ENCODE results near the gene TBC1D2.

Gene TBC1D2

GRCh38 chr9:98254228-98255060 lies 1.0 kb downstream of the TBC1D2 start:
- H3K4me1 ChIP-seq (ENCODE audit: insufficient read depth, low read length) = peaks cover 5% of the 10 kb centered on the region; the same call in 1 of the 2 replicates
- H3K27me3 ChIP-seq (ENCODE audit: insufficient read depth, low read length) = peaks cover 11% of the 10 kb centered on the region; the same call in 1 of the 2 replicates
- H3K27ac ChIP-seq (ENCODE audit: low read length) = no peak overlapping the region
- H3K4me3 ChIP-seq (ENCODE audit: low read length) = peak overlapping the region; percentile 83
- no peaks in the 10 kb centered on the region for H3K36me3 ChIP-seq (ENCODE audit: insufficient read depth, low read depth, low read length)
- peak overlapping the region; percentile 73; the same call in 1 of the 2 replicates for H3K9ac ChIP-seq (ENCODE audit: low read depth, low read length)
- no peaks in the 10 kb centered on the region for H3K9me3 ChIP-seq (ENCODE audit: insufficient read depth, low read depth, low read length)

GRCh38 chr9:98253565-98253964 lies 1.9 kb downstream of the TBC1D2 start:
- no peaks in the 10 kb centered on the region for H3K9me3 ChIP-seq (ENCODE audit: insufficient read depth, low read depth, low read length)
- H3K9ac ChIP-seq (ENCODE audit: low read depth, low read length) = no peak overlapping the region
- peaks cover 11% of the 10 kb centered on the region; the same call in 1 of the 2 replicates for H3K27me3 ChIP-seq (ENCODE audit: insufficient read depth, low read length)
- no peak overlapping the region for H3K27ac ChIP-seq (ENCODE audit: low read length)
- no peak overlapping the region for H3K4me3 ChIP-seq (ENCODE audit: low read length)
- peaks cover 5% of the 10 kb centered on the region; the same call in 1 of the 2 replicates for H3K4me1 ChIP-seq (ENCODE audit: insufficient read depth, low read length)
- H3K36me3 ChIP-seq (ENCODE audit: insufficient read depth, low read depth, low read length) = no peaks in the 10 kb centered on the region

GRCh38 chr9:98251551-98251950 lies 3.9 kb downstream of the TBC1D2 start:
- Histone ChIP-seq H3K4me1 (ENCODE audit: insufficient read depth, low read length) (peaks cover 1% of the 10 kb centered on the region; the same call in 1 of the 2 replicates), H3K27ac (ENCODE audit: low read length) (no peak overlapping the region), H3K4me3 (ENCODE audit: low read length) (no peak overlapping the region), H3K9me3 (ENCODE audit: insufficient read depth, low read depth, low read length) (no peaks in the 10 kb centered on the region), H3K27me3 (ENCODE audit: insufficient read depth, low read length) (peaks cover 11% of the 10 kb centered on the region; the same call in 1 of the 2 replicates), H3K9ac (ENCODE audit: low read depth, low read length) (no peak overlapping the region), H3K36me3 (ENCODE audit: insufficient read depth, low read depth, low read length) (no peaks in the 10 kb centered on the region)

- peaks cover 7% of the 10 kb centered on the region; the same call in 1 of the 2 replicates for H3K27me3 ChIP-seq (ENCODE audit: insufficient read depth, low read length)
- no peak overlapping the region for H3K4me3 ChIP-seq (ENCODE audit: low read length)
- H3K4me1 ChIP-seq (ENCODE audit: insufficient read depth, low read length) = no peaks in the 10 kb centered on the region
- no peak overlapping the region for H3K27ac ChIP-seq (ENCODE audit: low read length)
- H3K9ac ChIP-seq (ENCODE audit: low read depth, low read length) = no peak overlapping the region
- H3K36me3 ChIP-seq (ENCODE audit: insufficient read depth, low read depth, low read length) = no peaks in the 10 kb centered on the region
- no peaks in the 10 kb centered on the region for H3K9me3 ChIP-seq (ENCODE audit: insufficient read depth, low read depth, low read length)
Measured at GRCh38 chr9:98249771-98250170, 5.7 kb downstream of the TBC1D2 start.

GRCh38 chr9:98248737-98249474 lies 6.5 kb downstream of the TBC1D2 start:
- no peak overlapping the region for H3K9ac ChIP-seq (ENCODE audit: low read depth, low read length)
- H3K27ac ChIP-seq (ENCODE audit: low read length) = no peak overlapping the region
- no peak overlapping the region for H3K4me3 ChIP-seq (ENCODE audit: low read length)
- peaks cover 4% of the 10 kb centered on the region for H3K4me1 ChIP-seq (ENCODE audit: insufficient read depth, low read length)
- H3K9me3 ChIP-seq (ENCODE audit: insufficient read depth, low read depth, low read length) = no peaks in the 10 kb centered on the region
- no peaks in the 10 kb centered on the region for H3K27me3 ChIP-seq (ENCODE audit: insufficient read depth, low read length)
- no peaks in the 10 kb centered on the region for H3K36me3 ChIP-seq (ENCODE audit: insufficient read depth, low read depth, low read length)

GRCh38 chr9:98247831-98248657 lies 7.4 kb downstream of the TBC1D2 start:
- Histone ChIP-seq H3K4me3 (ENCODE audit: low read length) (no peak overlapping the region), H3K27me3 (ENCODE audit: insufficient read depth, low read length) (no peaks in the 10 kb centered on the region), H3K9ac (ENCODE audit: low read depth, low read length) (no peak overlapping the region), H3K4me1 (ENCODE audit: insufficient read depth, low read length) (peaks cover 6% of the 10 kb centered on the region), H3K27ac (ENCODE audit: low read length) (no peak overlapping the region), H3K36me3 (ENCODE audit: insufficient read depth, low read depth, low read length) (no peaks in the 10 kb centered on the region), H3K9me3 (ENCODE audit: insufficient read depth, low read depth, low read length) (no peaks in the 10 kb centered on the region)

GRCh38 chr9:98242426-98242825 lies 13.0 kb downstream of the TBC1D2 start:
- peaks cover 6% of the 10 kb centered on the region for H3K4me1 ChIP-seq (ENCODE audit: insufficient read depth, low read length)
- no peaks in the 10 kb centered on the region for H3K27me3 ChIP-seq (ENCODE audit: insufficient read depth, low read length)
- no peaks in the 10 kb centered on the region for H3K36me3 ChIP-seq (ENCODE audit: insufficient read depth, low read depth, low read length)
- H3K27ac ChIP-seq (ENCODE audit: low read length) = no peak overlapping the region
- H3K4me3 ChIP-seq (ENCODE audit: low read length) = no peak overlapping the region
- no peaks in the 10 kb centered on the region for H3K9me3 ChIP-seq (ENCODE audit: insufficient read depth, low read depth, low read length)
- H3K9ac ChIP-seq (ENCODE audit: low read depth, low read length) = no peak overlapping the region

GRCh38 chr9:98241357-98242300 lies 13.8 kb downstream of the TBC1D2 start:
- peaks cover 6% of the 10 kb centered on the region for H3K4me1 ChIP-seq (ENCODE audit: insufficient read depth, low read length)
- no peaks in the 10 kb centered on the region for H3K27me3 ChIP-seq (ENCODE audit: insufficient read depth, low read length)
- H3K27ac ChIP-seq (ENCODE audit: low read length) = no peak overlapping the region
- H3K9me3 ChIP-seq (ENCODE audit: insufficient read depth, low read depth, low read length) = no peaks in the 10 kb centered on the region
- no peak overlapping the region for H3K4me3 ChIP-seq (ENCODE audit: low read length)
- no peak overlapping the region for H3K9ac ChIP-seq (ENCODE audit: low read depth, low read length)
- H3K36me3 ChIP-seq (ENCODE audit: insufficient read depth, low read depth, low read length) = no peaks in the 10 kb centered on the region

GRCh38 chr9:98240475-98240874 lies 15.0 kb downstream of the TBC1D2 start:
- Histone ChIP-seq H3K27ac (ENCODE audit: low read length) (no peak overlapping the region), H3K4me3 (ENCODE audit: low read length) (no peak overlapping the region), H3K27me3 (ENCODE audit: insufficient read depth, low read length) (no peaks in the 10 kb centered on the region), H3K4me1 (ENCODE audit: insufficient read depth, low read length) (peaks cover 6% of the 10 kb centered on the region), H3K9me3 (ENCODE audit: insufficient read depth, low read depth, low read length) (no peaks in the 10 kb centered on the region), H3K36me3 (ENCODE audit: insufficient read depth, low read depth, low read length) (no peaks in the 10 kb centered on the region), H3K9ac (ENCODE audit: low read depth, low read length) (no peak overlapping the region)

- Histone ChIP-seq H3K9me3 (ENCODE audit: insufficient read depth, low read depth, low read length) (no peaks in the 10 kb centered on the region), H3K27ac (ENCODE audit: low read length) (no peak overlapping the region), H3K36me3 (ENCODE audit: insufficient read depth, low read depth, low read length) (peaks cover 9% of the 10 kb centered on the region; the same call in 1 of the 2 replicates), H3K4me1 (ENCODE audit: insufficient read depth, low read length) (no peaks in the 10 kb centered on the region), H3K4me3 (ENCODE audit: low read length) (no peak overlapping the region), H3K9ac (ENCODE audit: low read depth, low read length) (no peak overlapping the region), H3K27me3 (ENCODE audit: insufficient read depth, low read length) (no peaks in the 10 kb centered on the region)
Measured at GRCh38 chr9:98236901-98237487, 18.5 kb downstream of the TBC1D2 start.

All from iPS-20b (cell line).